GM19025 (cell line): ENCODE data around the gene TP53RK.

Source experiments
- ATAC-seq: cut with Tn5 transposase; IDR thresholded peaks from one replicate; pipeline ENCODE4 v1.9.1; 2021; ENCODE audit warnings: mild to moderate bottlenecking, low read depth, moderate library complexity; ENCODE audit not compliant: unreplicated experiment

TP53RK gene

GRCh38 chr20:46708172-46708860, 19.1 kb upstream of the TP53RK start:
- ATAC-seq, result no peak

- ATAC-seq, result no peak
Observed at GRCh38 chr20:46706242-46706641, 17.0 kb upstream of the TP53RK start.

- ATAC-seq, result no peak
Observed at GRCh38 chr20:46705378-46705729, 16.1 kb upstream of the TP53RK start.

GRCh38 chr20:46704714-46705377, 15.6 kb upstream of the TP53RK start:
- ATAC-seq, result no peak

- ATAC-seq, result no peak
Observed at GRCh38 chr20:46703435-46703834, 14.2 kb upstream of the TP53RK start.

- no peak for ATAC-seq
Observed at GRCh38 chr20:46702447-46703203, 13.4 kb upstream of the TP53RK start.

- no peak for ATAC-seq
Observed at GRCh38 chr20:46701986-46702385, 12.7 kb upstream of the TP53RK start.

GRCh38 chr20:46701556-46701955, 12.3 kb upstream of the TP53RK start:
- no peak for ATAC-seq

- ATAC-seq, result no peak
Observed at GRCh38 chr20:46701057-46701456, 11.8 kb upstream of the TP53RK start.

GRCh38 chr20:46700481-46700880, 11.2 kb upstream of the TP53RK start:
- no peak for ATAC-seq

GRCh38 chr20:46699651-46700359, 10.6 kb upstream of the TP53RK start:
- ATAC-seq, result no peak

- ATAC-seq, result no peak
Observed at GRCh38 chr20:46698788-46699187, 9.5 kb upstream of the TP53RK start.

GRCh38 chr20:46696791-46697279, 7.6 kb upstream of the TP53RK start:
- ATAC-seq, result no peak

- ATAC-seq, result no peak
Observed at GRCh38 chr20:46695892-46696291, 6.6 kb upstream of the TP53RK start.

GRCh38 chr20:46694484-46694883, 5.2 kb upstream of the TP53RK start:
- no peak for ATAC-seq

- ATAC-seq, result no peak
Observed at GRCh38 chr20:46691196-46691595, 2.0 kb upstream of the TP53RK start.

- ATAC-seq, result no peak
Observed at GRCh38 chr20:46690219-46691106, 1.2 kb upstream of the TP53RK start.

- ATAC-seq, result no peak
Observed at GRCh38 chr20:46689754-46690085, 476 bp upstream of the TP53RK start.

GRCh38 chr20:46688151-46689081, 828 bp downstream of the TP53RK start:
- ATAC-seq, result no peak
